GM21717 (cell line): ENCODE measurements around the gene SLC37A4.
"Not testable (repeated sequence)": the region's sequence is repeated elsewhere in the genome, so short reads cannot be mapped to it uniquely, and the experiment has no call there.

Experiments
- ATAC-seq: cut with Tn5 transposase; IDR thresholded peaks from one replicate; pipeline ENCODE4 v1.9.1; 2021; ENCODE audit warnings: mild to moderate bottlenecking, moderate library complexity; ENCODE audit not compliant: unreplicated experiment

Gene SLC37A4

GRCh38 chr11:119030329-119031047, at the start of gene SLC37A4:
Gene SLC37A4 (minus strand): TSS chr11:119030877.
- peak; percentile 84 for ATAC-seq

DNA sequence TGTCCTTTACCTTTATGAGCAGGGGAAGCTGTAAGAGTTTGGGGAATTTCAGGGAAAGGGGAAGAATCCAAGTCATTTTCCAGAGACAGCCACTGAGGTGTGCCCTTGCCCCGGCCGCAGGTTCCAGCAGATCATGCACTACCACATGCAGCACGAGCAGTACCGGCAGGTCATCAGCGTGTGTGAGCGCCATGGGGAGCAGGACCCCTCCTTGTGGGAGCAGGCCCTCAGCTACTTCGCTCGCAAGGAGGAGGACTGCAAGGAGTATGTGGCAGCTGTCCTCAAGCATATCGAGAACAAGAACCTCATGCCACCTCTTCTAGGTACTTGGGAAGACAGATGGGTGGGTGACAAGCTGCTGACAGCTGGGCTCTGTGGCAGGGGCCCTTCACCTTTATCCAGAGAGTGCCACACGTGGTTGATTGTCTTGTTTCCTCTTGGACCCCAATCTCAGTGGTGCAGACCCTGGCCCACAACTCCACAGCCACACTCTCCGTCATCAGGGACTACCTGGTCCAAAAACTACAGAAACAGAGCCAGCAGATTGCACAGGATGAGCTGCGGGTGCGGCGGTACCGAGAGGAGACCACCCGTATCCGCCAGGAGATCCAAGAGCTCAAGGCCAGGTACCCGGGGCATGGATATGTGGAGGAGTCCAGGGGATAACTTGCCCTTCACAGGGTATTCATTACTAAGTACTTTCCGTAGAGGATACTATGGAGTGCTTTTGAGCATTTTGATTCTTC, 48.2 kb upstream of the SLC37A4 start:
- no peak for ATAC-seq

- ATAC-seq = no peak
Observed at GRCh38 chr11:119077839-119078238, 47.2 kb upstream of the SLC37A4 start.

DNA sequence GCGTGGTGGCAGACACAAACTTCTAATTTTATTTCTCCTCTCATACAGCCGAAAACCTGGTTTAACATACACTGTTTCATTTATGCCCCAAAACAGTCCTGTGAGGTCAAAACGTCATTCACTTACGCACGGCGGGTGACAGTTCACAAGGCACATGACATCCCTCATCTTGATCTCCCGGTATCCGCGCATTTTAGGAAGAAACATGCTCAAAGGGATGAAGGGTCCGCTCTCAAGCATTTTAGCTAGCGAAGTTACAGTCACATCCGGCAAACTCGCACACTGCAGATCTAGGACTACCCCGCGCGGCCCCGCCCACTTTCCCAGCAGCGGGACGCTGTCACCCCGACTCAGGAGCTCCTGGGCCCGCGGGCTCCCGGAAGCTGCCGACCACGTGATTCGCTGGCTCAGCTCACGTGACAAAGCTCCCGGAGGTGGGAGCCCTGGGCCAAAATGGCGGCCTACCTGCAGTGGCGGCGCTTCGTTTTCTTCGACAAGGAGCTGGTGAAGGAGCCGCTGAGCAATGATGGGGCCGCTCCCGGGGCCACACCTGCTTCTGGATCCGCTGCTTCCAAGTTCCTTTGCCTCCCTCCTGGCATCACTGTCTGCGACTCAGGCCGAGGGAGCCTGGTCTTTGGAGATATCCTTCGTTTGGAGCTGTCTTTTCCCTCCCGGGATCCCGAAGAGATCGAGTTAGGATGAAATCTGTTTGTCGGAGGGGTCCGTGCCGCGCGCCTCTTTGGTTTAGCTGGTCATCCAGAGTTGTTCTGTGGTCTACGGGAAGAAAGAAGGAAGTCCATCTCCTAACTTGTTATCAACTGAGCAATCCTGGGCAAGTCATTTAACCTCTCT, 36.9 kb upstream of the SLC37A4 start, which contains the start of gene VPS11:
Gene VPS11 (plus strand): TSS at position 448 of the 852 bp plus-strand sequence. CDS start 6 bp downstream, at position 454.
- ATAC-seq = peak; percentile 81

- ATAC-seq = no peak
Observed at GRCh38 chr11:119065369-119065768, 34.7 kb upstream of the SLC37A4 start.

DNA sequence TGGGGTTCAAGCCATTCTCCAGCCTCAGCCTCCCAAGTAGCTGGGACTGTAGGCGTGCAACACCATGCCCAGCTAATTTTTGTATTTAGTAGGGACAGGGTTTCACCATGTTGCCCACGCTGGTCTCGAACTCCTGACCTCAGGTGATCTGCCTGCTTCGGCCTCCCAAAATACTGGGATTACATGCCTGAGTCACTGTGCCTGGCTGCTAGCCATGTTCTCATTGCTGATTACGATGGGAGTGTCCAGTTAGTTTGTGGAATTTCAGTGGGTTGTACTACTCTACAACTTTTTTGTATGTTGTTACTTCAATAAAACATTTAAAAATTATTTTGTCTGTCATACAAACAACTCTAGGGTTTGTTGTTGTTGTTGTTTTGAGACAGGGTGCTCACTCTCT, 32.1 kb upstream of the SLC37A4 start:
- ATAC-seq = no peak

DNA sequence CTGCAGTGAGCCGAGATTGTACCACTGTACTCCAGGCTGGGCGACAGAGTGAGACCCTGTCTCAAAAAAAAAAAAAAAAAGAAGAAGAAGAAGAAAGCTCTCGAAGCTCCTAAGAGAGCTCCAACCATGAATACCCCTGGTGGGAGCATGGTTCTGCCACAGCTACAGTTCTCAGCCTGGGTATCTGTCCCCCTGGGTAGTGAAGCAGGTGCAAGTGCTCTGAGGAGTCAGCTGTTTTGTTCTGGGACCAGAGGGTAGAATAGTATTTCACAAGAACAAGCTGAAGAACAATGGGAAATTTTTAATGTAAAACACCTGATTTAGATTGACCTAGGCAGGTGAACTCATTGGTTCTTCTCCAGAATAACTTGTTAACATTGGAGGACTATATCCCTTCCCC, 30.6 kb upstream of the SLC37A4 start:
- ATAC-seq = no peak

DNA sequence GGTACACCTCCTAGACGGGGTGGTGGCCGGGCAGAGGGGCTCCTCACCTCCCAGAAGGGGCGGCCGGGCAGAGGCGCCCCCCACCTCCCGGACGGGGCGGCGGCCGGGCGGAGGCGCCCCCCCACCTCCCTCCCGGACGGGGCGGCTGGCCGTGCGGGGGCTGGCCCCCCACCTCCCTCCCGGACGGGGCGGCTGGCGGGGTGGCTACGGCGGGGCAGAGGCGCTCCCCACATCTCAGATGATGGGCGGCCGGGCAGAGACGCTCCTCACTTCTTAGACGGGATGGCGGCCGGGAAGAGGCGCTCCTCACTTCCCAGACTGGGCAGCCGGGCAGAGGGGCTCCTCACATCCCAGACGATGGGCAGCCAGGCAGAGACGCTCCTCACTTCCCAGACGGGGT, 28.5 kb upstream of the SLC37A4 start:
- not testable (repeated sequence) for ATAC-seq

GRCh38 chr11:119057000-119057769, 26.5 kb upstream of the SLC37A4 start, which contains the start of gene HYOU1:
Gene HYOU1 (minus strand): TSS chr11:119057205. CDS start chr11:119056160, 1,045 bp downstream.
- peak; percentile 80 for ATAC-seq

DNA sequence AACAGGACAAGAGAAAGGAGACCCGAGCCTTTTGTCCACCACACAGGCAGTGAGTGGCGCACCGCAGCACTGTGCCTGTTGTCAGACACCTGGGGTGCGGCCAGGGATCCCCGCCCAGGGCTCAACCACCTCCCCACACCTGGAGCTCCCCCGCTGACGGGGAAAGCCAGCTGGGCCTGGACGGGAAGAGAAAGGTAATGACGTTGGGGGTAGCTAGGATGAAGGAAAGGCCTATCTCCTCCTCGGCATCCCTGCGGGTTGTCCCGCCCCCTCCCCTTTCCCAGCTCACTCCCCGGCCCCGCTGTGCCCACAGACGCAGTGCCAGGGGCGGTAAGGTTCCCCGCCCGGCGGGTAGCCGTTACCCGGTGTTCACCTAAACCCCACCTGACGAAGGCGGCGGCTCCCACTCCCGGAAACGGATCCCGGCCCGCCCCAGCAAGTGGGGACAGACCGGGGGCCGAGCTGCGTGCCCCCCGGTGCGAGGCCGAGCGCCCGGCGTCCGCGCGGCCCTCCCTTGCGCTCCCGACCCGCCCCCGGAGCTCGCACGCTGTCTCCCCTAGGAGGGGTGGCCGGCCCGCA, 25.8 kb upstream of the SLC37A4 start:
- ATAC-seq = peak; percentile 15

DNA sequence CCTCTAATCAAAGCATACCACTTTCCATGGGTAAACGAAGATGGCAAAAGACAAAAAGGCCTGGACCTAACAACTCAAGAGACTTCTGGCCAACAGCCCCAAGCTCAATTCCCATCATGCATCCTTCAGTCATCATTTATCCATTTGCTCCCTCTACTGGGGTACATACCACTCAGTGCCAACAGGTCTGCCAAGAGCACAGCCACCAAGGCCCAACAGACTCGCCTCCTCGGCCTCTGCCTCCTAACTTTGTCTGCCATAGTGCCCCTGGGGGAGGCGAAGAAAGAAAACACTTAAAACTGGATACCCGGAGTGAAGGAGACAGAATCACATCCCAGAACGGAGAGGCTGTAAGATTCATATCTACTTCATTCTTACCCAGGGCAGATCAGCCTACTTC, 25.2 kb upstream of the SLC37A4 start:
- ATAC-seq = no peak

DNA sequence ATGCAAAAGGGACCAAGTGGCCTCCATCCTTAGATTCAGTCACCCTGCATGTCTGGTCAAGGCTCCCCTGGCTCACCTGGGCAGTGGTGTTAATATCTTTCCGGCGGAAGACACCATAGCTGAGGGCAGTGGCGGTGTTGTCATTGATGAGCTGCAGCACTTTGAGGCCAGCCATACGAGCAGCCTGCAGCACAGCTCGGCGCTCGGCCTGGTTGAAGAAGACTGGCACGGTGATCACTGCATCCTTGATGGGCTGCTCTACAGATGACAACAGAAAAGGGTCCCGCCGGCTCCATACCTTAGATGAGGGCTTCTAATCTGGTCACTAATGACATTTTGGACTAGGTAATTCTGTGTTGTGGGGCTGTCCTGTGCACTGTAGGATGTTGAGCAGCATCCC, 23.7 kb upstream of the SLC37A4 start:
- ATAC-seq = no peak

DNA sequence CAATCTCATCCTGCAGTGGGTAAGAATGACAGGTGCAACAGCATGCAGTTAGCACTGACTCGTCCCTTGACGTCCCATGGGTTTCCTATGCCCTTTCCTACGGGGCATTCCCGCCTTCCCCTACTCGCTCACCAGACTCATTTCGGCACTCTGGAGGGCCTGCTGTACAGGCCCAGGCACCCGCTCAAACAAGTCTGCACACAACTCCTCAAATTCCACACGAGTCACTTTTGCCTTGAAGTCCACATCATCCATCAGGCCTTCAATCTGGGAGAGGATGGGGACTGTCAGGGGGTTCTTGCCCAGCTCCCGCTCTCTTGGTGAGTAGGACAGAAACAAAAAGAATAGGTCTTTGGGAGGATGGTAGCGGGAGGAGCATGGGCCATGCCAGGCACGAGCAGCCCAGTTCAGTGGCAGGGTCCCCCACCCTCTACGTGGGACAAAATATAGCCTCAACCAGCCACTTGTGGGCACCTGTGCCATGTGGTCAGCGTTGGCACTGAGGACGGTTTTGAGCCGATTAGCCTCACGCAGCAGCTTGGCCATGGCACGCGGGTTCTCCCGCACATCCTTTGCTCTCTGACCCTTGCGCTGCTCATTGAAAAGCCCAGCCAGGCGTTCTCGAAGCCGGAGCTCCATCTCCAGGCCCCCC, 21.6 kb upstream of the SLC37A4 start:
- no peak for ATAC-seq

DNA sequence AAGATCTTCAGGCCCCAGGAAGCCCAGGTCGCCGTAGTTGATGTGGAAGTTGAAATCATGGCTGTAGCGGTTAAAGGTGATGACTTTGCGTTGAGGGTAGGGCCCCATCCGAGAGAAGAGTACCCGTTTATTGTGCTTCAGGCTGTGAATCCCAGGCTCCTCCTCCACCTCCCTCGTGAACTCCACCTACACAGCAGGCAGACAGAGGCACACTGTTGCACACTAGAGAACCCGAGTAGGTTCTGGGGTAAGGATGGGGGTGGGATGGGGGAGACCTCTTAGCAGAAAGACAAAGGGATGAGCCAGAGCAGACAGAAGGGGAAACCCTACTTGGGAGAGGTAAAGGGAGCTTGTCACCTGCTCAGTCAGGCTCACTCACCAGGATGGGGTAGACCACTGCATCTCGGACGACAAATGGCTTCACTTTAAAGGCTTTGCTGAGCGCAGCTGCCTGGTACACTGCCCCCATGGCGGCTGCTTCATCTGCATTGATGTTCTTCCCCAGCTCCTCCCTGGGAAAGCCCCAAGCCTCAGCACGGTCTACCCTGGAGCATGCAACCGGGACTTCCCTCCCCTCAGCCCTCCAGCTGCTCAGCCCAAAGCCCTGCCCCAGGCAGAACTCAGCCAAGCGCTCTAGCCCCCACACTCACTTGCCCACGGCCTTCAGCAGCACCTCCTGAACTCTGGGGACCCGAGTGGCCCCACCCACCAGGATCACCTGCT, 20.9 kb upstream of the SLC37A4 start:
- ATAC-seq = peak; percentile 57

- no peak for ATAC-seq
Observed at GRCh38 chr11:119049081-119049480, 18.4 kb upstream of the SLC37A4 start.

DNA sequence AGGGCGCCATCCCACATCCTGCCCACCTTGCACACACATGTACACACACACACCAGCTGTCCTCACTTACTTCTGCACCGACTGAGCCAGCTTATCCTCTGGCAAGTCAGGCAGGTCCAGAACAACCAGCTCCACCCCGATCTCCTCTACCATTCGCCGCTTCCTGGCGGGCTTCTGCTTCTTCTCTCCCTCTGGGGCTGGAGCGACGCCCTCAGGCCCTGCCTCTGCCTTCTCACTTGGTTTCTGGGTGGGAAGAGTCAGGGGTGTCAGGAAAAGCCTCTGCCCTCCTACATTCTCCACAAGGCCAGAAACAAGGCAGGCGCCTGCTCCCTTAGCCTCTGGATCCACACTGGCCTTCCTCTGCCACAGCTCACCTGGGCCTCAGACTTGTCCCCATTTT, 18.0 kb upstream of the SLC37A4 start:
- ATAC-seq = no peak

DNA sequence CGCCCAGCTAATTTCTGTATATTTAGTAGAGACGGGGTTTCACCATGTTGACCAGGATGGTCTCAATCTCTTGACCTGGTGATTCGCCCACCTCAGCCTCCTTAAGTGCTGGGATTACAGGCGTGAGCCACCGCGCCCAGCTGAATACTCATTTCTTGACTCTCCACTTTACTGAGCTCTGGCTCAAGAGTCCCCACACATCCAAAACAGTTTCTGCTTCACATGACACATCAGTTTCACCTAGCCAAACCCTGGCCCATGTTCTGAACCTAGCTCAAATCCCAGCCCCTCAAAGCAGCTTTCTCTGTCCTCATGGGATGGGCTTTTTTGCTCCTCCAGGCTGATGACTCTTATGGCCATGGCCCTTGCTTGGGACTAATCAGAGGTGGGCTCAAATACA, 16.5 kb upstream of the SLC37A4 start:
- ATAC-seq = no peak

- ATAC-seq = no peak
Observed at GRCh38 chr11:119046489-119046888, 15.8 kb upstream of the SLC37A4 start.

DNA sequence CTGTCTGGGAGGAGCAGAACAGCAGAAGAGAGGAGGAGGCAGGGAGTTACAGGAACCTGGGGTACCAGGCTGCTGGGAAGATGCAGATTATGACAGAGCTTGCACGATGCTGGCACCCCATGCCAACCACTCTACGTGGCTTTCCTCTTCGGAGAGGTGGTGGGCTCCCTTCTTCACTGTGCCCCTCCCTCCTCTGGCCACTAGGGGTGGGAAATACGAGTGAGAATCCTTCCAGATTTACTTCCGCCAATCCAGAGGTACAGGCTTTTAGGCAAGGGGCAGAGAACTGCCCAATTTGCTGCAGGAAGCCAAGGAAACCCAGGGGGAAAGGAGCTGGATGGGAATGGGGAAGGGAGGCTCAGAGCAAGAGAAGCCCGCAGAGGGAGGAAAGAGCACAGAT, 14.0 kb upstream of the SLC37A4 start:
- ATAC-seq = no peak
